ENCODE data around the gene SEMA4G.

Gene SEMA4G

DNA sequence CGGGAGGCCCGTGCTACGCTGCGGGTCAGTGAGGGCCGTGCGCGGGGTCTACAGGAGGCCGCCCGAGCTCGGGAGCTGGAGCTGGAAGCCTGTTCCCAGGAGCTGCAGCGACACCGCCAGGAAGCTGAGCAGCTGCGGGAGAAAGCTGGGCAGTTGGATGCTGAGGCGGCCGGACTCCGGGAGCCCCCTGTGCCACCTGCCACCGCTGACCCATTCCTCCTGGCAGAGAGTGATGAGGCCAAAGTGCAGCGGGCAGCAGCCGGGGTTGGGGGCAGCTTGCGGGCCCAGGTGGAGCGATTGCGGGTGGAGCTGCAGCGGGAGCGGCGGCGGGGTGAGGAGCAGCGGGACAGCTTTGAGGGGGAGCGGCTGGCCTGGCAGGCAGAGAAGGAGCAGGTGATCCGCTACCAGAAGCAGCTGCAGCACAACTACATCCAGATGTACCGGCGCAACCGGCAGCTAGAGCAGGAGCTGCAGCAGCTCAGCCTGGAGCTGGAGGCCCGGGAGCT, 37.3 kb downstream of the SEMA4G start:
- DNase-seq: peak in 17 of 58 donors; percentile 18 to 70 (median 52)

- peak in 16 of 58 donors; percentile 14 to 69 (median 46) for DNase-seq
These were observed 37.9 kb downstream of the SEMA4G start for GRCh38 chr10:101007099-101007711.

DNA sequence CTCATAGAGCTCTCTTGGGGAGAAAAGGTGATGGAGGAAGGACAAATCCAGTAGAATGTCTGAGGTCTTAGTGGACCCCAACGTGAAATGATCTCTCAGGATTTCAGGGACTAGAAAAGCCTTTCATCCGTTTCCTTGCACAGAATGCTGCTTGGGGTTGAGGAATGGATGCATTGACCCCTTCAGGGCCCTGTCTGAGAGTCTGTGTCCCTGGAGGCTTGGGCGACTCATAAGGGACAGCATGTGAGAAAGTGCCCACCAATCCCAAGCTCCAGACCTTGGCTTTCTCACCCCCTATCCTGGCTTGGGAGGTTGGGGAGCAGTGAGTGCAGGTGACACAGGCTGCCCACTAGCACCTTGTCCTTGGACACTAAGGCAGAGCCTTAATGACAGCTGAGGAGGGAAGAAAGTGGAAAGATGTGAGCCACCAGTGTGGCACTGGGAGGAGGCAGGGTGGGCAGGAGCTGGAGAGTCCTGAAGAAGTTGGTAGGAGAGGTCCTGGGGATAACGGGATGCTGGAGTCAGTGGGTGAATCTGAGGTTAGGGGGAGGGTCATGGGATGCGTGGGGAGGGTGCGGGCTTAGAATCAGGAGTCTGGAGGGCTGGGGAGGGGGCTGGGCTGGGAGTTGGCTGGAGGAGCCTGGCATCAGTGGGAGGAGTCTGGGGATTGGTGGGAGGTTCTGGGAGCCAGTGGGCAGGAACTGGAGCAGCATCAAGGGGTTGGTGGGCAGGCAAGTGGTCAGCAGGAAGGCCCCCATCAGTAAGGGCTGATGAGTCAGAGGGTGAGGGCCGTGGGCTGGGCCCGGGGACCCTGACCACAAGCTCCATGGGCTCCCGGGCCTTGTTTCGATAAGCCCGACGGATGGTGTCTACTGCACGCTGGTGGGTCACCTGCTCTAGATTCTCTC, 38.9 kb downstream of the SEMA4G start:
- DNase-seq: peak in 26 of 58 donors; percentile 16 to 75 (median 52)

DNA sequence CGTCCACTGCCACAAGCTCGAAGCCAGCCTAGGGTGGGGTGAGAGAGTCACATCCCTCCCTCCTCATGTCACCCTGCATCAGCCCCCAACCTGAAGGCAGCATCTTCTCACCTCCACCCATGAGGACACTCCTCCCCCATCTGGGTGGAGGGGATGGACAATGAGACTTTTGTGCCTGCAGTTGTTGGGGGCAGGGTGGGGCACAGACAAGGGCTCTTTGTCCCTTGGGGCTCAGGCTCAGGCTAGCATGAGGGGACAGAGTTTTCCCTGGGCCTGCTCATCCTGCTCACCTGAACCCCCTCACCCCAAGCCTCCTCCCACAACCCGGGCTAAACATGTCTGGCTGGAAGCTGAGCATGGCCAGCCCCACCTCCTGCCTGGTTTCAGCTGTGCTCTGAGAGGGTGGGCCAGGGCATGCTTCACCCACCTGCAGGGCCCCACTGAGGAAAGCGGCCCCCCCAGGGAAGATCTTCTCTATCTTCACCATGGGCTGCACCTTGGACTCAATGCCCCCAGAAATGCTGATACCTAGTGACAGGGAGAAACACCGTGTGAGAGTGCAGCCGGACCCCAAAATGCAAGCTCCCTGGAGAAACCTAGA, 39.6 kb downstream of the SEMA4G start:
- DNase-seq: peak in 44 of 58 donors; percentile 16 to 88 (median 64)

DNA sequence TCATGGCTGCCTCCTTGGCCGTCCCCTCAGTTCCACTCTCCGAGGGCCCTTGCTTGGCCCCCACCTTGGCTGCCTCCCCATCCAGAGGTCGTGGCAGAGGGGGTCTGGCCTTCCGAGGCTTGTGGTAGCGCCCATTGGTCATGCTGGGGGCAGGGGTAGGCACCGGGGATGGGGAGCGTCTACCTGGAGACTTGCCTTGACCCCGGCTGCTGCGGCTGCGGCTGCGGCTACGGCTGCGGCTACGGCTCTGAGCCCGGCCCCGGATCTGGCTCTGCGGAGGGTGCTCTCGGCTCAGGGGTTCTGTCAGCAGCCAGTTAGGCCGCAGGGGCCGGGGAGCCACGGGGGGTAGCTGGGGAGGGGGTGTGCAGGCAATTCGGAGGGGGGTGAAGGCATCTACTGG, 41.0 kb downstream of the SEMA4G start:
- no peak for DNase-seq

- DNase-seq: peak in 9 of 58 donors; percentile 17 to 53 (median 32)
These were observed 42.5 kb downstream of the SEMA4G start for GRCh38 chr10:101011517-101012423.

- DNase-seq: peak in 57 of 58 donors; percentile 12 to 96 (median 85)
These were observed 43.4 kb downstream of the SEMA4G start for GRCh38 chr10:101012525-101013364.

DNA sequence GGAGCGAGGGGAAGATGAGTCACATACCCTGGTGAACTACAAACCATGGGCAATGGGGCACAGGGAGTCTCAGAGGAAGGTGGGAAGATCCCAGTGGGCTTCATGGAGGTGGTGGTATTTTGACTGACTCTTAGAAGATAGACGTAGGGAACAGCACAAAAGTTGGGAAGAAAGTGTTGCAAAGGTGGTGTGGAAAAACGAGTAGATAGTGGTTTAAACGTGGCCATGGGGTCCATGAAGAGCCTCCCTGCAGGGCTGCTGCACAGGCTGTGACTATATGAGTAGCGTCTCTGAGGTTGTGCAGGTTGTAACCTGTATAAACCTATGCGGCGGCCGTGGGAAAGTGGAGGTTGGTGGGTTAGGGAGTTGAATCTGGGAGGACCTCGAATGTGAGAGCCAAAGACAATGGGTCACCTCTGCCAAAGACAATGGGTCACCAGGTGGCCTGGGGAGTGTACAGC, 44.1 kb downstream of the SEMA4G start:
- no peak for DNase-seq

GRCh38 chr10:101014230-101014884, 45.1 kb downstream of the SEMA4G start:
- peak in 56 of 58 donors; percentile 14 to 88 (median 66) for DNase-seq

GRCh38 chr10:101014966-101015581, 45.8 kb downstream of the SEMA4G start:
- peak in 3 of 58 donors; percentile 19 to 54 (median 20) for DNase-seq

DNA sequence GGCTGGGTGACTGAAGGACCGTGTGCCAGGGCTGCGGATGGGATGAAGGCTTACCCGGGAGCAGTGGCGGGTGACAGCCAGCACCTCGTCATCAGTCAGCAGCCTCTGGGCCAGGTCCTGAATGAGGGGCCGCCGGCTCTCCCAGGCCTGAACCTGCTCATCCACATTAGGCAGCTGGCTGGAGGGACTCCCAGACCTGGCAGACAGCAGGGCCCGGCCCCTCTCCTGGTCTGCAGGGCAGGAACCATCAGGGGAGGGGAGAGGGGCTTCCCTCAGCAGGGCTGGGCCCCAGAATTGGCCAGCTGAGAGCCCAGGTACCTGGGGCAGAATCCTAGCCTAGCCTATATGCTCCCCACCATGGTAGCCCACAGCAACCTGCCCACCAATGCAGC, 46.3 kb downstream of the SEMA4G start:
- DNase-seq: peak in 1 of 58 donors; percentile 13

- DNase-seq: no peak
These were observed 47.5 kb downstream of the SEMA4G start for GRCh38 chr10:101016814-101017213.

DNA sequence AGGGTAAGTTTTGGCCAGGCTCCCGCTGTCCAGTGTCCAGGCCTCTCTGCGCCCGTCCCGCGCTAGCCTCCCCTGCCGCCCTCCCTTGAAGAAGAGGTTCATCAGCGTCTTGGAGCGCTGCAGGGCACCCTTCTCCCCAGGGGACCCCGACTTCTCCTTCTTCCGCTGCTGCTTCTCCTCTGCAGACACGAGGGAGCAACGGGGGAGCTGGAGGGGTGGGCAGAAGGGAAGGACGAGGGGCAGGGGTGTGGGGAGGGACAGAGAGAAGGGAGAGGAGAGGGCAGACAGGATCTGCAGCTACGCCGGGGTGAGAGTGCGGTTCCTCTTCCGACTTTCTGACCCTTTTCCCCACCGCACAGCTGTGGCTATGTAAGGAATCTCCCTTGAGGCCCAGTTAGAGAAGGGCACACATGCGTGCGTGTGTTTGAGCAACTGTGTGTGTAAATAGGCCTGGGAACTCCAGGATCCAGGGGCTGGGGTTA, 48.9 kb downstream of the SEMA4G start:
- DNase-seq: no peak

GRCh38 chr10:101018600-101019439, 49.5 kb downstream of the SEMA4G start:
- DNase-seq: peak in 50 of 58 donors; percentile 25 to 87 (median 66)

Data from anterior cingulate cortex (tissue), 58 donors.